Frontal cortex (tissue), 4 donors: ENCODE data around the gene TM6SF1. TPM values are rescaled to one million over a fixed set of nuclear protein-coding genes. Genes with fewer than 3 reads are reported as not detected.
"Not testable (repeated sequence)": the region's sequence is repeated elsewhere in the genome, so short reads cannot be mapped to it uniquely, and the experiment has no call there.

Source experiments
- DNase-seq, 2 donors: peaks; one replicate each; pipeline ENCODE4 v3.0.0; 2012; ENCODE audit warnings: low spot score in 2 of 2
- FAIRE-seq: peaks from 2 replicates; lab custom pipeline; 2012; peaks lifted over from hg19 to GRCh38; lab: Jason Lieb, UNC
- total RNA-seq: library from RNA; depleted of rRNA; stranded (reverse); fragments of >200 nt; gene quantifications from one replicate; pipeline ENCODE4 v1.2.3, GENCODE V29; 2014
- donor health status: control.
- donor health status: control.
- donor health status: control.

TM6SF1 gene
- 27.7 TPM for total RNA-seq

GRCh38 chr15:83106994-83107840 is at the start of gene TM6SF1:
Gene TM6SF1, plus strand, starts transcription at chr15:83107645. Its CDS starts 36 bp downstream, at chr15:83107681.
- no peak for FAIRE-seq
- DNase-seq: peak; percentile 34 to 44

- DNase-seq (no peak), FAIRE-seq (no peak)
Measured at GRCh38 chr15:83057696-83058376, 49.6 kb upstream of the TM6SF1 start.

GRCh38 chr15:83061680-83062079 is 45.8 kb upstream of the TM6SF1 start:
- FAIRE-seq: no peak

GRCh38 chr15:83062768-83063180 is 44.7 kb upstream of the TM6SF1 start:
- FAIRE-seq (no peak), DNase-seq (no peak)

More at GRCh38 chr15:83061680-83062079, 45.8 kb upstream of the TM6SF1 start:
- no peak for DNase-seq

- no peak for FAIRE-seq
- DNase-seq: no peak
Measured at GRCh38 chr15:83063551-83063950, 43.9 kb upstream of the TM6SF1 start.

GRCh38 chr15:83064859-83065258 is 42.6 kb upstream of the TM6SF1 start:
- FAIRE-seq: no peak
- no peak for DNase-seq

- no peak for FAIRE-seq
- DNase-seq: no peak
Measured at GRCh38 chr15:83065431-83065830, 42.0 kb upstream of the TM6SF1 start.

- FAIRE-seq: no peak
Measured at GRCh38 chr15:83066034-83066733, 41.3 kb upstream of the TM6SF1 start.

GRCh38 chr15:83066734-83067637 is 40.5 kb upstream of the TM6SF1 start, which contains the start of gene BTBD1:
Gene BTBD1, minus strand, starts transcription at chr15:83067252. Its CDS starts 101 bp downstream, at chr15:83067151.
- no peak for FAIRE-seq
- peak; percentile 92 to 93 for DNase-seq

More at GRCh38 chr15:83066034-83066733, 41.3 kb upstream of the TM6SF1 start:
- DNase-seq: no peak

- FAIRE-seq: no peak
- no peak for DNase-seq
Measured at GRCh38 chr15:83067638-83067962, 39.8 kb upstream of the TM6SF1 start.

GRCh38 chr15:83068054-83068453 is 39.4 kb upstream of the TM6SF1 start:
- no peak for FAIRE-seq
- DNase-seq: no peak

GRCh38 chr15:83069211-83069642 is 38.2 kb upstream of the TM6SF1 start:
- FAIRE-seq, DNase-seq: not testable (repeated sequence)

GRCh38 chr15:83077491-83078230 is 29.8 kb upstream of the TM6SF1 start:
- FAIRE-seq (no peak), DNase-seq (no peak)

GRCh38 chr15:83078712-83079111 is 28.7 kb upstream of the TM6SF1 start:
- DNase-seq: no peak
- no peak for FAIRE-seq

GRCh38 chr15:83081256-83082014 is 26.0 kb upstream of the TM6SF1 start:
- DNase-seq: no peak
- FAIRE-seq: no peak

GRCh38 chr15:83082730-83083386 is 24.6 kb upstream of the TM6SF1 start:
- no peak for FAIRE-seq
- DNase-seq: no peak

- not testable (repeated sequence) for DNase-seq
Measured at GRCh38 chr15:83085461-83085860, 22.0 kb upstream of the TM6SF1 start.

More at GRCh38 chr15:83085461-83085860, 22.0 kb upstream of the TM6SF1 start:
- not testable (repeated sequence) for FAIRE-seq
